Posterior vena cava (tissue), 2 donors: Measurements from ENCODE around the gene NACC1. TPM values are rescaled to one million over a fixed set of nuclear protein-coding genes. Genes with fewer than 3 reads are reported as not detected.
"Not testable (repeated sequence)": the region's sequence is repeated elsewhere in the genome, so short reads cannot be mapped to it uniquely, and the experiment has no call there.

Experiments used
- DNase-seq: peaks from one replicate; pipeline ENCODE4 v3.0.0-alpha.2; 2020; ENCODE audit warnings: low spot score
- intact Hi-C, 2 donors: fragments of 100-400 bp; cut with DNase I; formaldehyde crosslinking; loops; one replicate each; pipeline versions ENCODE4 v1.14.1 to v1.14.2; 2022 to 2023
- total RNA-seq, 2 donors: library from RNA; stranded (reverse); fragmentation: NEBNext Ultra II Directional; extraction: Animal tissue kit (Norgen Biotek cat#: 25700); gene quantifications; one replicate each; pipeline ENCODE4 v1.2.1, GENCODE V29; 2021
- donor health status: DM: yes; HTN: yes; CAD: no.
- donor health status: DM: yes; HTN: yes; CAD: no.

The NACC1 gene
- total RNA-seq, 2 donors from 2014 or later = 37.6 to 39.7 TPM

DNA sequence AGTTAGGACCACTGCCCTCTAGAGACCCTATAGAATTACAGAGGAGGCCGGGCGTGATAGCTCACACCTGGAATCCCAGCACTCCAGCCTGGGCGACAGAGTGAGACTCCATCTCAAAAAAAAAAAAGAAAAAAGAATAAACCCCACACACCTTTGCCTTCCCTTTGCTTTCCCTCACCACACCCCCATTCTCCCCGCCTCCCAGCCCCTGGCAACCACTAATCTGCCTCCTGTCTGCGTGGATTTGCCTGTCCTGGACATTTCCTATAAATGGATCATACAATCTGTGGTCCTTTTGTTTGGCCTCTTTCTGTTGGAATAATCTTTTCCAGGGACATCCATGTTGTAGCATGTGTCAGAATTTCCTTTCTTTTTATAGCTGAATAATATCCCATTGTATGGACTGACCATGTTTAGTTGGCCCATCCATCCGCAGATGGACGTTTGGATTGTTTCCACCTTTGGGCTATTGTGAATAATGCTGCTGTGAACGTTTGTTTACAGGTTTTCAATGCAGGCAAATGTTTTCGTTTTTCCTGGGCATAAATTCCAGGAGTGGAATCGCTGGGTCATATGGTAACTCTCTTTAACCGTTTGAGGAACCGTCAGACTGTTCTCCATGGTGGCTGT lies 15.3 kb downstream of the NACC1 start:
- intact Hi-C loops = no loop called here
- DNase-seq = no peak

DNA sequence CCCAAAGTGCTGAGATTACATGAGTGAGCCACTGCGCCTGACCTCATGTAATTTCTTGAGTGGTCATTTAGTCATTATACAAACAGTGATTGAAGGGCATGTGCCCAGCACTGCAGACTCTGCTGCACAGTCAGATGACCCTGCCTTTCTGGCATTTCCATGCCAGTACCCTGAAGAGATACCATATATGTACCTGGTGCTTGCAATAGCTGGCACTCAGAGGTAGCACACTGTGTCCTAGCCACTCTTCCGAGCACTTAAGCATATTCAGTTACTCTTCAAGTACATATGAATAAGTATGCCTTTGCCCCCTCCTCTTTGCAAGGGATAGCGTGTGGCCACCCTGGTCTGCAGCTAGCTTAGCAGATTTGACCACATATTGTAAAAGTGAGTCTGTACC lies 16.6 kb downstream of the NACC1 start:
- intact Hi-C loops = no loop called here
- no peak for DNase-seq

DNA sequence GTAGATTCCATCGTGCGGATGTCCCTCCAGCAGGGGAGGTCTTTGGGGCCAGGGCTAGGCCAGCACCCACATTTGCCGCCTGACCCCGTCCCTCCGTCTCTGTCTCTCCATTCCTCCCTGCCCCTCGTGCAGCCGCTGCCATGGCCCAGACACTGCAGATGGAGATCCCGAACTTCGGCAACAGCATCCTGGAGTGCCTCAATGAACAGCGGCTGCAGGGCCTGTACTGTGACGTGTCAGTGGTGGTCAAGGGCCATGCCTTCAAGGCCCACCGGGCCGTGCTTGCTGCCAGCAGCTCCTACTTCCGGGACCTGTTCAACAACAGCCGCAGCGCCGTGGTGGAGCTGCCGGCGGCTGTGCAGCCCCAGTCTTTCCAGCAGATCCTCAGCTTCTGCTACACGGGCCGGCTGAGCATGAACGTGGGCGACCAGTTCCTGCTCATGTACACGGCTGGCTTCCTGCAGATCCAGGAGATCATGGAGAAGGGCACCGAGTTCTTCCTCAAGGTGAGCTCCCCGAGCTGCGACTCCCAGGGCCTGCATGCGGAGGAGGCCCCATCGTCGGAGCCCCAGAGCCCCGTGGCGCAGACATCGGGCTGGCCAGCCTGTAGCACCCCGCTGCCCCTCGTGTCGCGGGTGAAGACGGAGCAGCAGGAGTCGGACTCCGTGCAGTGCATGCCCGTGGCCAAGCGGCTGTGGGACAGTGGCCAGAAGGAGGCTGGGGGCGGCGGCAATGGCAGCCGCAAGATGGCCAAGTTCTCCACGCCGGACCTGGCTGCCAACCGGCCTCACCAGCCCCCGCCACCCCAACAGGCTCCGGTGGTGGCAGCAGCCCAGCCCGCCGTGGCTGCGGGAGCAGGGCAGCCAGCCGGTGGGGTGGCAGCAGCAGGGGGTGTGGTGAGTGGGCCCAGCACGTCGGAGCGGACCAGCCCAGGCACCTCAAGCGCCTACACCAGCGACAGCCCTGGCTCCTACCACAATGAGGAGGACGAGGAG lies 17.3 kb downstream of the NACC1 start:
- intact Hi-C loops = no loop called here
- DNase-seq = no peak

DNA sequence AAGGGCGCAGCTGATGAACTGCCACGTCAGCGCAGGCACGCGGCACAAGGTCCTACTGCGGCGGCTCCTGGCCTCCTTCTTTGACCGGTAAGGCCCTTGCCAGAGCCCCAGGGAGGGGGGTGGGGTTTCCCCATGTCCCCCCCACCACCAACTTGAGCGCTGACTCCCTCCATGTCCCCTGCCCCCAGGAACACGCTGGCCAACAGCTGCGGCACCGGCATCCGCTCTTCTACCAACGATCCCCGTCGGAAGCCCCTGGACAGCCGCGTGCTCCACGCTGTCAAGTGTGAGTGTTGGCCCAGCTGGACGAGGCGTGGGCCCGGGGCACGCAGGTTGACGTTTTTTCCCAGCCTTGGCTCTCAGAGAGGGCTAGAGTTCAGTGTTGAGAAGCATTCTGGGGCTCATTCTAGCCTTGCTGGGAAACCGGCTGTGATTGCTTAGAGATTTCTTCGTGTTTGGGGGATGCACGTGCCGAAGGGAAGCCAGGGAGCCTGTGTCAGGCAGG lies 19.3 kb downstream of the NACC1 start:
- intact Hi-C loops = no loop called here
- DNase-seq = no peak

DNA sequence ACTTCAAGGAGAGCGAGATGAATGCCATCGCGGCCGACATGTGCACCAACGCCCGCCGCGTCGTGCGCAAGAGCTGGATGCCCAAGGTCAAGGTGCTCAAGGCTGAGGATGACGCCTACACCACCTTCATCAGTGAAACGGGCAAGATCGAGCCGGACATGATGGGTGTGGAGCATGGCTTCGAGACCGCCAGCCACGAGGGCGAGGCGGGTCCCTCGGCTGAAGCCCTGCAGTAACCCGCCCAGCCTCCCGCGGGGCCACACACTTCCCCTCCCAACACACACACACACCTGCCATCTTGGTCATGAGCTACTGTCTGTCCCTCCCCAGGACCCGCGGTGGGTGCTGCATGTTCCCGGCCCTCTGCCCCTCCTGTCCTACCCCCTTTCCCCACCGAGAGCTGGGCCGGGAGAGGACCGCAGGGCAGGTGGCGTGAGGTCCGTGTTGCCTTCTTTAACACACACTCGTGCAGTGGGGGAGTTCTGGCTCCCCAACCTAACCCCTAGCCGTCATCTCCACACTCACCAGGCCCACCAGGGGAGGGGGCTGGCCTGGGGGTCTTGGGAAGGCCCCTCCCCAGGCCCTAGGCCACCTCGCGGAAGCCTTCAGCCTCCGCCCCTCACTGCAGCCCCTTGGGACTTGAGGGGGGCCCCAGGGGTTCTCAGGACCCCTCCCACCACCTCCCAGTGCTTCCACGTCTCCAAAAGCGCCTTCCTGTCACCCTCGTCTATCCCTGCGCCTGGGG lies 20.3 kb downstream of the NACC1 start:
- intact Hi-C loops = no loop called here
- no peak for DNase-seq

DNA sequence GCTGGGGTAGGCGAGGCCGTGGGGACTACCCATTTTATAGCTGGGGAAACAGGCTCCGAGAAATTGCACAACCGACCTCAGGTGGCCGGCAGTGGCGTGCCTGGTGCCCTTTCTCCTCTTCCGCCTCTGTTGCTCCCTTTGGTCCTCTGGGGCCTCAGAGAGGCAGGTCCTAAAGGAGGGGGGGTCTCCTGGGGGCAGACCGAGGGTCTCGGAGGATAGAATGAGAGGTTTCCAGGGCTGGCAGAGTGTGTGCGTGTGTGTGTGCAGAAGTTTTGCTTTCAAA lies 20.8 kb downstream of the NACC1 start:
- intact Hi-C loops = no loop called here
- no peak for DNase-seq

DNA sequence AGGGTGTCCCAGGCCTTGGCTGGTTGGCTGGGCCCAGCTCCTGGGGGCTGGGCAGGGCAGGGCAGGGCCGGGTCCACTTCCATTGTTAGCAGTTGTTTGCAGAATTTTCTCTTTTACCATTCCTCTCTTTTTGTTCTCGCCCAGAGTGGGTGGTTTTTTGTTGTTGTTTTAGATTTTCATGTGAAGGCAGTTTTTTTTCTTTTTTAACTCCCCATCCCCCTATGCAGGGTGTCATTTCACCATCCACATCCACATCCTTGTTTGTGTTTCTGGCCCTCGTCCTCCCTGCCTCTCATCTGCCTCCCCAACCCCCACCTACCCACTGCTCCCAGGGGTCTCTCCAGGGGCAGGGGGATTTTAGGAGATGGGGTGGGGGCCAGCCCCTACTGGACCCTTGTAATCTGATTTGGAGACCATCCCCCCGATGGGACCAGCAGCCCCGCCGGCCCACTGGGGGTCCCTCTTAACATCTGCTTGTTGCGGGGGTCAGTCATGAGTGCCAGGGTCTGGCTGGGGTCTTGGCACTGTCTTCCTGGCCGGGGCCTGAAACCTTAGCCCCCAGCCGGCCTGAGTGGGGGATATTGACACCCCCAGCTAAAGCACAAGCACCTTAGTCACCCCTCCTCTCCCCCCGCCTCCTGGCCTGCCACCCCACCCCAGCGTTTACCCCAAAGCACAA lies 21.7 kb downstream of the NACC1 start:
- DNase-seq = no peak
- intact Hi-C loops = no loop called here

DNA sequence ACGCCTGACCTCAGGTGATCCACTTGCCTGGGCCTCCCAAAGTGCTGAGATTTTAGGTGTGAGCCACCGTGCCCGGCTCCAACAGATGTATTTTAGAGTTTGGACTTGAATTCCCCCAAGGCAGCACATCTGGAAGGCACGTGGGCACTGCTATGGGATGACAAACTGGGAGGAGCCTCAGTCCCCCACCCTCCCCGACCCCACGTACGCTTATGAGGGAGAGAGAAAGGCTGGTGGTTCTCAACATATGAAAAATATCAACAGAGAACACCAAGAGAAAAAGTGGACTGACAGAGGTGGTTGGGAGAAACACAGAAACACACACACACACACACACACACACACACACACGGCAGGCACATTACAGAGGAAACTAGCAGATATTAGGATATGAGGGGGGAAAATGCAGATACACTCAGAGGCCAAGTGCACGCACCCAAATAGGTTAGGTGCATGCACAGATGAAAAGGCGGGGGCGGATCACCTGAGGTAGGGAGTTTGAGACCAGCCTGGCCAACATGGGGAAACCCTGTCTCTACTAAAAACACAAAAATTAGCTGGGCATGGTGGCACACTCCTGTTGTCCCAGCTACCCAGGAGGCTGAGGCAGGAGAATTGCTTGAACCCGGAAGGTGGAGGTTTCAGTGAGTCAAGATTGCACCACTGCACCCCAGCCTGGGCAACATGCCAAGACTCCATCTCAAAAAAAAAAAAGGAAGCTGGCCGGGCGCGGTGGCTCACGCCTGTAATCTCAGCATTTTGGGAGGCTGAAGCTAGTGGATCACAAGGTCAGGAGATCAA lies 28.9 kb downstream of the NACC1 start:
- intact Hi-C loops = no loop called here
- no peak for DNase-seq

DNA sequence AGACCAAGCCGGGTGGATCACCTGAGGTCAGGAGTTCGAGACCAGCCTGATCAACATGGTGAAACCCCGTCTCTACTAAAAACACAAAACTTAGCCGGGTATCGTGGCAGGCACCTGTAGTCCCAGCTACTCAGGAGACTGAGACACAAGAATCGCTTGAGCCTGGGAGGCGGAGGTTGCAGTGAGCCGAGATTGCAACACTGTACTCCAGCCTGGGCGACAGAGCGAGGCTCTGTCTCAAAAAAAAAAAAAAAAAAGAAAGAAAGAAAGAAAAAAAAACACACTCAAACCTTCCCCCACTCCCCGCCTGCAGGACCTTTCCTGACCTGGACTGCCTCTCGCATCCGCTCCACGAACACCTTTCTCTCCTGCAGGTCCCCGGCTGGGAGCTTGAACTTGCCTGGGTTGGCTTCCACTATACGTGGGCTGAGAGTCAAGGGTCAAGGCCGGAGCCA lies 31.1 kb downstream of the NACC1 start:
- DNase-seq, intact Hi-C loops: not testable (repeated sequence)

DNA sequence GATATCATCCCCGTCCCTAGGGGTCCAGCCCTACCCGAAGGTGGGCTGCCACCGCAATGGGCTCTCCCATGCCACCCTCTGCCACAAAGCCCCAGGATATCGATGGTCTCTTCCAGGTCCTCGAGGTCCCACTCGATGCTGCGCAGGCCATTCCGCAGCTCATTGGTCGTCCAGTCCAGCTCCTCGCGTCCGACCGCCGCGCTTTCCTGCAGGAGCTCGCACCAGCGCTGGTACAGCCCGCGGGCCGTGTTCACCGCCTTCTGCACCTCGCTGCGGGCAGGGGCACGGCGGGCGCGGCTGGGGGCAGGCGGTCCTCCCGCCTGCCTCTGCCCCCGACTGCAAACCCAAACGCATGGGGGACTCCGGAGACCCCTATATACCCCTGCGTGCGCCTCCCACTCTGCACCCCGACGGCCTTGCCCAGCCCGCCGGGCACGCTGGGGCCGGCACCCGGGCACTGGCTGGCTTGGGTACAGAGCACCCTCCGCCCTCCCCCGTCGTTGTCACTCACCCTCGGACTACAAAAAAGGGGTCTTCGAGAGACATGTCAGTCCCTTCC lies 31.6 kb downstream of the NACC1 start:
- intact Hi-C loops = loop anchor here in 1 of 2 donors (10.0 kb wide), 1 partner anchor 695 kb away; no protein-coding TSS in a partner anchor
- no peak for DNase-seq

DNA sequence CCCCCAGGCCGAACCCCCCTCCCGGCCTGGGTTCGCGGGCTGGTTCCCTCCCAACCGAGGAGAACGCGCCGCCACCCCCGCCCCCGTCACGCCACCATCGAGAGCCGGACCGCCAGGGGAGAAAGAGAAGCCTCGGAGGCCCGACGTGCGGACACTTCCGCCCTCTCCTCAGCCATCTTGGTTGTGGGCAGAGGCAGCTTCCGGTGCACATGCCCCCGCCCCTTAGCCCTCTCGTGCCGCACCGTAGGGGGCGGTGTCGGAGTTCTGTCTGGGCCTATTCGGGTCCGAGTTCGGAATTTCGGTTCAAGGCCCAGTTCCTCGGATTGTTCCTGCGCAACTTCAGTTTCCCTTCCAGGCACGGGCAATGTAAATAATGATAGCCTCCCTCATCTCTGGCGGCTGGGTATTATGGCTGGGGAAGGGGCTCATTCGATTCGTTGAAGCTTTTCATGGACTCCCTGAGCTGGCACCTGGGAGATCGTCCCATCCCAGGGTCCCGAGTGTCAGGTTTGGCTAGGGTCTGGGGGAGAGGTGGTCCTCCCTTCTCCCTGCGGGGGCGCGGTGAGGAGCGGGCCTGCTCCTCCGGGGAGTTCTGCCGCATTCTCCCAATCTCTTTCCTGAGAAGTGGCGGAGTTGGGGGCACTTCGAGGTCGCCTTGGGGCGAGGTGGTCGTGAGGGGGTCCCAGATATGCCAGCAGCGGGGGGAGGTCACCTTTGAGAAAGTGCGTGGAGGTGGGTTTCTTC lies 32.3 kb downstream of the NACC1 start, which contains the start of the genes IER2 and STX10:
Gene IER2 (plus strand): TSS at position 225 of the 744 bp plus-strand sequence. CDS start 2,776 bp downstream, outside the sequence.
Gene STX10 (minus strand): TSS at position 189 of the 744 bp plus-strand sequence. CDS start 202 bp downstream, outside the sequence.
- DNase-seq = peak; percentile 99
- intact Hi-C loops = loop anchor here in 1 of 2 donors (10.0 kb wide), 1 partner anchor 694 kb away; no protein-coding TSS in a partner anchor

DNA sequence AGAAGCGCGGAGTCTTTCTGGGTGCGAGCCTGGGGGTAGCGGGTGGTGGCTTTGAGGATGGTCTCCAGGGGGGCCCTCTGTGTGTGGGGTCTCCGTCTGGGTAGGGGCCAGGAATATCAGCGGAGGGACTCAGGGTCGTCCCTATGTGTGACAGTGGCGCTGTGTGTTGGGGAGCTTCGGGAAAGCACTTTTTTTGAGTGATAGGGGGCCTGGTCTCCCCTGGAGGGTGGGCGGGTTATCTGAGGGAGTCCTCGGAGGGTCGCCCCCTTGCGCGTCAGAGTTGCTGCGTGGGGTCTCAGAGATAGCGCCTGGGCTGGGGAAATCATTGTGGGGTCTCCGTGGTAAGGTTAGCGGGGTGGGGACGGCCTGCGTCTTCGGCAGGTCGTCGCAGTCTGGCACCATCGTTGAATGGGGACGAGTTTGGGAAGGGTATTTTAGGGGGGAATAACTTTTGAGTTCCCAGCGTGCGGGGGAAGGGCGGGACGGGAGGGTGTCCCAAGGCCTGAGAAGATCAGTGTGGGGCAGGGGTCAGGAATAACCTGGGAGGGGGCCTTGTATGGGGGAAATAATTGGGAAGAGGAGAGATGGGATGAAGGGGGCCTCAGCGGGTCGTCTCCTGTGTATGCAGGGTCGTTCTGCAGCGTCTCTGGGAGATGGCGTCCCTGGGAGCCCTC lies 33.0 kb downstream of the NACC1 start:
- no peak for DNase-seq
- intact Hi-C loops = loop anchor here in 1 of 2 donors (10.0 kb wide), 1 partner anchor 694 kb away; no protein-coding TSS in a partner anchor

DNA sequence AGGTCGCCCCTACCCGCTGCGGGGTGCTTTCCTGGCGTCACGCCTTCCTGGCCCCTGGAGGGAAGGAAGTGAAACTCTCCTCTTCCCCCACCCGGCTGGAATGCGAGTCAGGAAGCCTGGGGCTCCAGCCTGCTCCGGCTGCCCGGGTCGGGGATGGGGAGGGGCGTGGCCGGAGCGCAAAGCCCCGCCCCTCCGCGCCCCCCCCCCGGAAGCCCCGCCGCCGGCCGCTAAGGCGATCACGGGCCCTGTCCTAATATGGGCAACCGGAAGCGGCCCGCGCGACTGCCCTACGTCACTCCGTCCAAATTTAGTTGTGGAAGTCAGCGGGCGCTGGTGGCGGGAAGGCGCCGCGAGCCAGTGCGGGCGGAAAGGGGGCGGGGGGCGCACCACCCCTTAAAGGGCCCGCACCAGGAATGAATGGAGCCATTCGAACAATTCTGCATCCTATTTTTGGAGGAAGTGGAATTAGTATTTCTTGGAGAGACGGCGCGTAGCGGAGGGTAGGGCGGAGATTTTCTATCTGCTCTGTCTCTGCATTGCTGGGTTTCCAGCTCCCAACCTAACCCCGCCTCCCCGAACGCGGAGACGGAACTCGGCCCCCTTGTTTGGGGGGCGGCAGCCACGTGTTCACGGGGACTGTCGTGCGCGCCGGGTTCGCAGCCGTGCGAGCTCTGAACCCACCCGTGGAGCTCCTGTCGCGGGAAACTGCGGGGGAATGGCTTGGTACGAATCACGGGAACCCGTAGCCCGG lies 33.7 kb downstream of the NACC1 start:
- peak; percentile 99 for DNase-seq
- intact Hi-C loops = loop anchor here in 1 of 2 donors (10.0 kb wide), 1 partner anchor 693 kb away; no protein-coding TSS in a partner anchor

DNA sequence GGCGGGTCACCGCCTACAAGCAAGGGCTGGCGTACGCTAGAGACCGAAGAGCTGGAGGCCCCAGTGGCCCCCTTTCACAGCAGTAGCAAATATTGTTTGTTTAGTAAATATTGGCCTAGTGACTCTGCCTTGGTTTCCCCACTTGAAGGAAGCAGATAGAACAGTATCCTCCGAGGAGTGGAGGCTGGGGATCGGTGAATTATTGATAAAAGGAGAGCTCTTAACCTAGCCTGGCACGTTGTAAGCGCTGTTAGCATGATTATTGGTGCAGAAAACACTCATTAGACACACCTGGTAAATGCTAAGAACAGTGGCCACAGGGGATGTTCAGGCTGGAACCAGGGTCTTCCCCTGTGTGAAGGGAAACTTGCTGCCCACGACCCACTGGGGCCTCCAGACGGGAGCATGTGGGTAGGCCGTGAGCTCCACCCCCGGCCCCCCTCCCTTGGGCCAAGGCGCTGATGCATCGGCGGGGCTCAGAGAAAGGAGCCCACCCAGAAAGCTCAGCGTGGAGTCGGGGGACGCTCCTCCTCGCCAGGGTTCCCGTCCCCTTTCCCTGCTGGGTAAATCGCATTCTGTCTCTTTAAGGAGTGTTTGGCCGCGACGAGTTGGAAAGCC lies 34.4 kb downstream of the NACC1 start:
- DNase-seq = no peak
- intact Hi-C loops = loop anchor here in 1 of 2 donors (10.0 kb wide), 1 partner anchor 692 kb away; no protein-coding TSS in a partner anchor

DNA sequence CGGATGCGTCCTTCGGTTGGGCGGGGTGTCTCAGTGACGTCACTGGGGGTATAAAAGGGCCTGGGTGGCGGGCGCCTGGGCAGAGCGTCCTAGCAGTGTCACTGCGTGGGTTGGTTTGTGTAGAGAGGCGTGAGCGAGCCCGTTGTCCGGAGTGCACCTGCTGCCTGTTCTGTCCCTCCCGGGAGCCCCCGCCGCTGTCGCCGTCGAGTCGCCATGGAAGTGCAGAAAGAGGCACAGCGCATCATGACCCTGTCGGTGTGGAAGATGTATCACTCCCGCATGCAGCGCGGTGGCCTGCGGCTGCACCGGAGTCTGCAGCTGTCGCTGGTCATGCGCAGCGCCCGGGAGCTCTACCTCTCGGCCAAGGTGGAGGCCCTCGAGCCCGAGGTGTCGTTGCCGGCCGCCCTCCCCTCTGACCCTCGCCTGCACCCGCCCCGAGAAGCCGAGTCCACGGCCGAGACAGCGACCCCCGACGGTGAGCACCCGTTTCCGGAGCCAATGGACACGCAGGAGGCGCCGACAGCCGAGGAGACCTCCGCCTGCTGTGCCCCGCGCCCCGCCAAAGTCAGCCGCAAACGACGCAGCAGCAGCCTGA lies 35.0 kb downstream of the NACC1 start:
- peak; percentile 99 for DNase-seq
- intact Hi-C loops = loop anchor here in 1 of 2 donors (10.0 kb wide), 1 partner anchor 692 kb away; no protein-coding TSS in a partner anchor
